CD4-positive, alpha-beta T cell treated with Interleukin-15 for 4 hours (primary cell): ENCODE measurements around the gene PCSK2.
"Not testable (repeated sequence)": the region's sequence is repeated elsewhere in the genome, so short reads cannot be mapped to it uniquely, and the experiment has no call there.

Source experiments
- DNase-seq: peaks from one replicate; pipeline ENCODE4 v3.0.0-alpha.2; 2020; ENCODE audit warnings: low spot score

Gene PCSK2, protein sequence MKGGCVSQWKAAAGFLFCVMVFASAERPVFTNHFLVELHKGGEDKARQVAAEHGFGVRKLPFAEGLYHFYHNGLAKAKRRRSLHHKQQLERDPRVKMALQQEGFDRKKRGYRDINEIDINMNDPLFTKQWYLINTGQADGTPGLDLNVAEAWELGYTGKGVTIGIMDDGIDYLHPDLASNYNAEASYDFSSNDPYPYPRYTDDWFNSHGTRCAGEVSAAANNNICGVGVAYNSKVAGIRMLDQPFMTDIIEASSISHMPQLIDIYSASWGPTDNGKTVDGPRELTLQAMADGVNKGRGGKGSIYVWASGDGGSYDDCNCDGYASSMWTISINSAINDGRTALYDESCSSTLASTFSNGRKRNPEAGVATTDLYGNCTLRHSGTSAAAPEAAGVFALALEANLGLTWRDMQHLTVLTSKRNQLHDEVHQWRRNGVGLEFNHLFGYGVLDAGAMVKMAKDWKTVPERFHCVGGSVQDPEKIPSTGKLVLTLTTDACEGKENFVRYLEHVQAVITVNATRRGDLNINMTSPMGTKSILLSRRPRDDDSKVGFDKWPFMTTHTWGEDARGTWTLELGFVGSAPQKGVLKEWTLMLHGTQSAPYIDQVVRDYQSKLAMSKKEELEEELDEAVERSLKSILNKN

DNA sequence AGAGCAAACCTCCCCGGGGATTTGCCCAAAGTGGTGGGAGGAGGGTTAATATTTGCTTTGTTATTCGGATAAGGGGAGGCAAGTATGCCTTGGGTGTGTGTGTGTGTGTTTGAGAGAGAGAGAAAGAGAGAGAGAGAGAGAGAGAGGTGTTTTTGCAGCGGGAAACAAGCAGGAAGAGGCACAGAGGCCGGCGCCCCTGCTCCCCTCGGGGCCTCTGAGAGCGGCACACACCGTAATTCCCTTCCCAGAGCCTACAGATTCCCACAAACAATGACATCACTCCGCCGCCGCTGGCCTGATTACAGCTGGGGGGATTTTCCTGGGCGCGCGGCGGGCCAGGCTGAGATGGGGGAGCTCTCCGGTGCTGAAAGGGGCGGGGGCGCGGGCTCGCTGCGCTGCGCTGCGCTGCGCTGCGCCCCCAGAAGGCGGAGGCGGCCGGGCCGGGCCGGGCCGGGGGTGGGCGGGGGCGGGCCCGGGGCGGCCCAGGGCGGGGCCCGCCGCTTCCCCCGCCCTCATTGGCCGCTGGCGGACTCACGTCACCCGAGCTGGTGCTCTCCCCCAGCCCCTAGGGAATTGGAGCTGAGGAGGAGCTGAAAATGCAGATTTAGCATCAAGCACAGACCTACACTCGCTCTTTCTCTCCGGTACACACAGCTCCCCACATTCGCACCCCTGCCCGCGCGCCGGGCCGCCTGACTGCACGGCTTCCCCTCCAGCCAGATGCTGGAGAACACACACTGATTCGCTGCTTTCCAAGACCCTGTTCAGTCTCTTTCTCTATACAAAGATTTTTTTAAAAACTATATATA is at the start of gene PCSK2:
PCSK2 (plus strand) TSS at position 631 of the 809 bp plus-strand sequence. CDS start 266 bp downstream, outside the sequence.
- no peak for DNase-seq

DNA sequence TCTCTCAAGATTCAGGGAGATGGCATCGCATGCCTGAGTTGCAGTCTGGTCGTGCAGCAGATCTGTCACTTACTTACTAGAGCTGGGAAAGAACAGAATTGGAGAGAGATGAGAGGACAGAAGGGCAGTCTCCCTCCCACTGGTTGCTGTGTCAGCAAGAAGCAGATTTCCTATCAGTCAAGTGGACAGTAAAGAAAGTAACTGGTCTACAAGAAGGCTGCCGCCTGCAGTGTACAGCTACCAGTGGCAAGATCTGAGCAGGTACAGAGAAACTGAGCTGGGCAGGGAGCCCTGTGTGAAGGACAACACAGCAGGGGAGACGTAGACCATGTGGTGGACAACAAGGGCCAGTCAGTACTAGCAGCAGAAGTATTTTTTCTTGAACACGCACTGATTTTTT is 49.5 kb upstream of the PCSK2 start:
- DNase-seq: no peak

DNA sequence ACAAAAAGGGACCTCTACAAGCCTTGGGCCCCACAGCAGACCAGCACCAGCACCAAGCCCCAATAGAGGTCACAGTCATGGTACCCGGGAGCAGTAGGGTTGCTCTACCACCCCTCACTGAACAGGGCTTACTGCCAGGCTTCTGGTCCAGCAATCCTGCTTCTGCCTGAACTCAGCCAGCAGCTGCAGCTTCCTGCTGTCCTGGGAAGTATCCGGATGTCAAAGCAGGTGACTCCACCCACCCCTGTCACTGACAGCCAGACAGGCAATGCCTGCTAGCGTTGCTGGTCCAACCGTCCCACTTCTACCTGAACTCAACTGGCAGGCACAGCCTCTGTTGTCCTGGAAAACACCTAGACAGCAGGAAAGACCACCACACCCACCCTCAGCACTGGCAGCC is 47.0 kb upstream of the PCSK2 start:
- no peak for DNase-seq

DNA sequence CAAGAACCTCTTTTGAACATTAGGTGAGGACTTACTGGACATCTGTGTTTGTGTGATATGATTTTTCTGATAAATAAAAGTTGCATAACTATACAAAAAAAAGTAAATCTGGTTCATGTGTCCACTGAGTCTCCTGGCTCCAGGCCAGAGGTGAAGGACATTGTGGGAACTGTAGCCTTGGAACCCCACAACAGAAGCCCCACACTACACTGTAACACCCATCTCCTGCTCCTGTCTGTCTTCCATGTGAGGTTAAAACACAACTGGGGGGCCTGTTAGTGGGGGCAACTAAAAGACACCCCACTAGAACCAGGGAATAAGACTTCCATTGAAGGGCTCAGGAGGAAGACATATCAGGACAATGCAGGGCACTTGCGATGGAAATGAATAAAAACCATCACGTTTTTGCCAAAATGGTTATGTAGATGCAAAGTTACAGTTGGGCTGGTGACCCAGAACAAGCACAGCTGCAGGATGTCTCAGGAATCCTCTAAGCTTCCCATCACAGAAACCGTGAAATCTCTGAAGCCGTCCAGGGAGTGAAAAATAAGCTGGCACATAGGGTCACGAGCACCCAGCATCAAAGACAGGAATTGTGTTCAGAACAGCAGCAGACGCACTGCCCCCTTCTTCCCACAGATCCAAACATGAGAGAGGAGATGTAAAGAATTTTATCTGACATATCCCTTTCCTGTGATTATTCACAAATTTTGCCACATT is 36.7 kb upstream of the PCSK2 start:
- no peak for DNase-seq

DNA sequence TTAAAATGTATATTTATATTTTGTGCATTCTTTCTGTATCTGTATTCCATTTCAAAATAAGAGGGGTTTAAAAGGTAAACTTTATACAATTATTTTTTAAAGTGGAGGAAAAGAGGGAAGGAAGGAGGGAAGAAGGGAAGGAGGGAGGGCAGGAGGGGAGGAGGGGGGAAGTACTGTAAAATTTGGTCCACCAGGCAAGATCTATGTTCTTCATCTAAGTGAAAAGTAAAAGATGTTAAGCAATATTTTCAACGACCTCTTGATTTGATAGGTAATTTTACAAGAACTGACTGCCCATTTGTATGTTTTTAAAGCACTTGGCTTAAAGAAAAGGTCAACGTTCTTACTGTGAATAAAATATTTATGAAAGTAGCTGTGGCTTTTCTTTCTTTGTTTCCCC is 29.8 kb upstream of the PCSK2 start:
- DNase-seq: no peak

DNA sequence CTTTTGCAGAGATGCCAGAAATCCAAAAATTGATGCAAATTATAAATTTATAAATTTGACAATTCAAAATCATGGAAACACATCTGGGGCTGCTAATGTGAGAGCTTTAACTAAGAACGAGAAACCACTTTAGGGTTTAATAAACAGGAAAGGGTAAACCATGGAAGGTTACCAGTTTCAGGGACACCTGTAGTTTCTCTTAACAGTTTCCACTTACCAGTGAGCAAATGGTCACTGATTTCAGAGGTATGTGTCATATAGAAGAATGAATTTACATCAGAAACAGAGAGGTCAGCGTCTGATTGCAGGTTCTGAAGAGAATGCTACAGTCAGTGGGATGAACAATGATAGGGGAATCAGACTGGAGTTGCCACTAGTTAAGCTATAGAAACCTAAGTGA is 24.8 kb upstream of the PCSK2 start:
- DNase-seq: no peak

DNA sequence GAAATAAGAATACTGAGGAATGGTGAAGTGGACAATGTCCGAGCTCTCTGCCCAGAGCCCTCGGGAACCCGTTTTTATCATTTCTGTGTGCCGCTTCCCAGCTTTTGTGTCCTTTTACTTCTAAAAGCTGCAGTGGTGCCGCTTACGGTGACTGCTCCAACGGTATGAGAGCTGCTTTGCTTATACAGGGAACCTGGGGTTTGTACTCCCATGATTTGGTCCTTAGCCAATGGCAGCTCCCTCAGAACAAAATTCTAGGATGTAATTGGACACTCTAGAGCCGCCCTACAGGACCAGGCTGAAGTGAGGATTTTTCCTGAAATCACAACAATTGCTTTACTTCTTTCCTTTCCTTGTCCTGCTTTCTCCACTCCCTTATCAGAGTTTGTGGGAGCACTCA is 24.2 kb upstream of the PCSK2 start:
- no peak for DNase-seq

DNA sequence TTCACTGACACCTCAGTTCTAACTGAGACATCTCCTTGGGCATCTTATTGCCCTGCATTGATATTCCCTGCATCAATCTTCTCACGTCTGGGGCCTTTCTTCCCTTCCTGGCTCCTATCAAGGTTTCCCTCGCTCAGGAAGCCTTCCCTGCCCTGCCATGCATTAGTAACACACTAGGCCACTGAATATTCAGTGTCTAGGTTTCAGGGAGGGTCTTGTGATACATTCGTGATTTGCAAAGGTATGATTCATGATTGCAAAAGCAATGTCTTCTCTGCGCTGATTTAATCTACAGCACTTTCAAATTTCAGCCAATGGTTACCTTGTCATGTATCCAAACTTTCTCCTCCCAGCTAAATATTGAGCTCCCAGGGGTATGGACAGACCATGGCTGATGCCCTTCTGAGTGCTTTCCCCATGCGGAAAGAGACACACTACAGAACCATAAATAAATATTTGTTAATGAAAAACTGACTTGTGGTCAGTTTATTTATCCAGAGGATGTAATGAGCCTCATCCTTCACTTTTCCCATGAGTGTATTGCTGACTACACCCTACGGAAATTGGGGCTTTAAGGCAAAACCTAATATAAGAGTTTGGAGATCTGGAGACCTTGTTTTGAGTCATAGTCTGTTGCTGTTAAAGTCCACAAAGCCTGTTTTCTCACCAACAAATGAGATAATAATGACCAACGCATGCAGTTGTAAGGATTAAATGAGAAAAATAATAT is 21.6 kb upstream of the PCSK2 start:
- DNase-seq: no peak

DNA sequence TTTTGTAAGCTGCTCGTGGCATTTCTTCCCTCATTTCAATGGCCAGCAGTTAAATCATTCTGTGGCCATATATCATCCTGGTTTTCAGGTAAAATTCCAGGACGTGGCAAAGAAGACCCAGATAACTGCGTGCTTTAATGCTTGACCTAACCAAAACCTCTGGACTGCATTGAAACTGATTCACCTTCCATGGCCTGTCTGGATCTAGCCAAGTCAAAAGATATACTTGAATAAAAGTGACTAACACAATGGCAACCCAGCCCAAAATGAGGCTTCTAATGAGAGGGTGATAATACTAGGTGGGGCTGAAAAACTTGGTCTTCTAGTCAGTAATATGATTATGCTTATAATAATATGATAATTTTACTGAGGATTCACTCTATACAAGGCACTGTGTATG is 16.5 kb upstream of the PCSK2 start:
- DNase-seq: no peak

DNA sequence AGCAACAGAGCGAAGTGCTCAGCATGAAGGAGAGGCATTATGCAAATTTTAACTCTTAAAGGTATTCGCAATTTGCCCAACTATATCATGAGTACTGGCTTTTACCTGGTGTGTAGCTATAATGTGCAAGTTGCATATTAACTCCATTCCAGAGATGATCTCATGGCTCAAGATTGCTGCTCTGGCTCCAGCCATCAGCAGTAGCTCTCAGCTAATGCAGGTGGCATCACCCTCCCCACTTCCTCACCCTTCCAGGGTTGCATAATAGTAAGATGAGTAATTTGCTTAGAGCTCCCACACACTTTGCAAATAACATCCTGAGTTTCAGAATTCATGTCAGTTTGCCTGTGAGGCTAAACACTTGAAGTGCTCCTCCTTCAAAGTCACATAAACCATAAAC is 15.9 kb upstream of the PCSK2 start:
- DNase-seq: no peak

DNA sequence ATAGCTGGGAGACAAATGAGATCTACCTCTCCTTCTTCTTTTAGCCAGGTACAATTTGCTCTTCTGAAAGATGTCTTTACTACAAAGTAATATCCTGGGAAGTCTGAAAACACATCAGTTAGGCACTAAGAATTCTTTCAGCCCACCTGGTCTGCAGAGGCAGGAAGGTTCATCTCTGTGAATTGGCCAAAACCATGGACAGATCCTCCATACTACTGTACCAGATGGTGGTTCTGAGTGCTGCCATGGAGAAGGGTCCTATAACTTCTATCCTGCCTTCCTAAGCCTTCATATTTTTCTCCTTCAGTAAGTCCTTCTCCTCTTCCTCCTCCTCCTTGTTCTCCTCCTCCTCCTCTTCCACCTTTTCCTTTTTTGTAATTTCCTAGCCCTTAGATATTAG is 11.7 kb upstream of the PCSK2 start:
- no peak for DNase-seq

DNA sequence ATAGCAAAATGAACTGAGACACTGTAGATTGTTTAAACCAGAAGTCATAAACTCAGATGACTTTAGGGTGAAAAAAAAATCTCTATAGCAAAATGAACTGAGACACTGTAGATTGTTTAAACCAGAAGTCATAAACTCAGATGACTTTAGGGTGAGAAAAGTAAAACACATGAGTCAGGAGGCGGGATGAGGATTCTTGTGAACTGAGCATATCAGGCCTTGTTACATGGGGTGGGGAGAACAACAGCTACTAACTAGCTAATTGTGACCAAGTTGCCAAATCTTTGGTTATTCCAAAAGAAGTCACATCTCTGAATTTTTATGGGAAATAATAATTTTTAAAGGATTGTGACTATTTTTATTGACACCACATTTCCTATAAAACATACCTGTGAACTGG is 7.0 kb upstream of the PCSK2 start:
- DNase-seq: not testable (repeated sequence)

DNA sequence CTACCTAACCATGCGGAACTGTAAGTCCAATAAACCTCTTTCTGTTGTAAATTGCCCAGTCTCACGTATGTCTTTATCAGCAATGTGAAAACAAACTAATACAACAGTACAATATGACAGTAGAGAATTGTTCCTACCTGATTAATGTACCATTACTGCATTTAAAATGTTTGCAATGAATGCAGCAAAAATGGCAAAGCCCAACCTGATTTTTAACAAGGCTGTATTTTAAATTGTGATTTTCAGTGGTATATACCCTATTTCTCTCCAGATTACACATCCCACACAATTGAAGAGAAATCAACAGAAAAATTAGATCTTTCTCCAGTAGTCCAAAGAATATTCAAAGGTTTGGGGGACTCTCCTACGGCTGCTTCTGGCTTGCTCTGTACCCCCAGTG is 3.3 kb upstream of the PCSK2 start:
- no peak for DNase-seq

DNA sequence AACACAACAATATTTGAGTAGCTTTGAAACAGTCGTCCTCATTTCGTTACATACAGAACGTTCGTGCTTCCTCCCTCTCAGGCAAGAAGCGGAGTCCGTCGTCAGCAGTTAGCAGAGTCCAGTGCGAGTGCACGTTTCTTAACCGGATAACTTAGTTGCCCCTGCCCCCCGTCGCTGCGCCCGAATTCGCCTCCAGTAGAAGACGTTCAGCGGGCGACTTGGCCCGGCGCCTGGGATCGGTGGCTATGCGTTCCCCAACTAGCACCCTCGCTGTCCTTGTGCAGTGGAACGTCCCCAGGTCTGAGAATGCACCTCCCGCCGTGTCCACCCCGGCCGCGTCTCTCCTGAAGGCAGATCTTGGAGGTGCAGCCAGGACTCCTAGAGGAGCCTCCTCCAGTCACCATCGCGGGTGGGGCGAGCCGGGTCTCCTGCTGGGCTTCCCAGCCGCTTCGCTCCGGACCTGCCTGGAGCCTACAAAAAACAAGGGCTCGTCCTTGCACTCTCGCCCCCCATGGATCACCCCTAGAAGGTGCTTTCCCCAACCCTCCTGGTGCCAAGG is 910 bp upstream of the PCSK2 start:
- DNase-seq: no peak

DNA sequence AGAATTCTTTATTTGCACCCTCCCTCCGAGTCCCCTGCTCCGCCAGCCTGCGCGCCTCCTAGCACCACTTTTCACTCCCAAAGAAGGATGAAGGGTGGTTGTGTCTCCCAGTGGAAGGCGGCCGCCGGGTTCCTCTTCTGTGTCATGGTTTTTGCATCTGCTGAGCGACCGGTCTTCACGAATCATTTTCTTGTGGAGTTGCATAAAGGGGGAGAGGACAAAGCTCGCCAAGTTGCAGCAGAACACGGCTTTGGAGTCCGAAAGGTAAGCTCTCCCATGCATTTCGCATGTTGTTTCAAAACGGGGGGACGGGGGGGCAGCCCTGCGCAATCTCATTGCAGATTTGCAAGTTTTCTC is 357 bp downstream of the PCSK2 start:
- DNase-seq: no peak

DNA sequence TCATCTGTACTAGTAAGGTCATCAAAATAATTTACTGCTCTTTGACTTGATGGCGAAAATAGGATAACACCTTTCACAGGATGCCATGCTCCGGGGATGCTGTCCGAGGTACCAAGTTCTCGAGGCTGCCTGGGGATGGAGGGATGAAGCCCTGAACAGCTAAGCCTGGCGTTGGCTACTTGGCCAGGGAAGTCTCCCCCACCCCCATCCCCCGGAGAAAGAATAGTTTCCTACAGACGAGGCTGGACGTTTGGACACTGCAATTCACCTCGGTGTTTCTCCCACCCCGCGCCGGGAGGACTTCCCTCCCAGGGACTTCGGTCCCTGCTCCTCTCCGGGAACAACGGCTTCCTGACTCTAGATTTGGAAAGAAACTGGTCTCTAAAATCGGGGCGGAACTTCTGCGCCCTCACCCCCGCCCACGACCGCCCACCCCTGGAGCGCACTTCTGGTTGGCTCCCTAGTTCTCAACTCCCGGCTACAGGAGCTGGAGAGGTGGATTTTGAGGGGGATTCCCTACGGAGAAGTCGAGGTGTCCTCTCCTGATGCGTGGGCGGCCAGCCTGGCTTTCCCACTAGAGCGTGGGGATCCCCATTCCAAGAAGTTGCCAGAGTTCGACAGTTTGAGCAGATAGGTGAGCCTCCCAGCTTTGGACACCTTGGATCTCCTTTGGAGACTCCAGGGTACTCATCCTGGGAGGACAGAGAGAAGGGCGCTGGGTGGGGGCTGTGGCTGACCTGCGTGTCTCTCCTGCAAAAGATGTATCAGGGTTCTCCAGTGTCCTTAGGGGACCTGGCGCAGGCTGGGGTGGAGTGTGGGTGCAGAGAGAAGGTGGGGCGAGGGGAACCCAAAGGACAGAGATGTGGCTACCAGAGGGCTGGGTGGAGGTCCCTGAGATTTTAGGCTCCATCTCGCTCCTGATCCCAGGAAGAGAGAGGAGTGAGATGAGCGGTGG is 1.1 kb downstream of the PCSK2 start:
- no peak for DNase-seq

DNA sequence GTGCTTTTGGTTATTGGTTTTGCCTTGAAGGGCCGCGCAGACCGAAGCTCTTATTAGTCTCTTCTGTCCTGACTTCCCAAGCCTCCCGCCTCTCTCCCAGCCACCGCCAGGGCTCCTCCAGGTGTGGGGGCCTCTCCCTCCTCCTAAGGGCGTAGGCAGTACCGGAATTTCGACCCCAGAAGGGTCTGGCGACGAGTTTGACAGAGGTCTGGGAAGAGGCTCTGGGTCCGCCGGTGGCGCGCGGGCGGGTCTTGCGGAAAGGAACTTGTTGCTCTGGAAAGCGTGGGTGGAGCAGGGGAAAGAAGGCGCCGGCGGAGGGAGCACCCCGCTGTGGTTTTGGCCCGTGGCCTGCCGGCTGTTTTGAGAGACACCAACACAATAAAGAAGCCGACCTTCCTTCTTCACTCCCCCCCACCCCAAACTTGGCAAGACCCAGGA is 1.8 kb downstream of the PCSK2 start:
- no peak for DNase-seq

DNA sequence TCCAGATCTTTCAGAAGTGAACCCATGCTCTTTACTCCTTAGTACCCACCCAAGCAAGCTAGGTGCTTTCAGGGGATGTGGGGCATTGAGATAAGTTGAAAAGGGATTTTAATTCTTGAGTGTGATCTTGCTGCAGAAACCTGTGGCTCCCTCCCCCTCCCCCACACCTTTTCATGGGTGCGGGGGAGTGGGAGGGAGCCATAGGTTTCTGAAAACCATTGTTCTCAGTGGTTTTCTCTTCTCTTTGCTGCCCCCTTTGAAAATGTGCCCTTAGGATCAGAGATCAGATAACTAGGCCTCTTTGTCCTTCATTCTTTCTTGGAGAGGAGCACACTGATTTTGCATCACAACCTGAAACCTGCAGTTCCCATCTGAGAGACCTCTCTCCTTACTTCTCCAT is 2.4 kb downstream of the PCSK2 start:
- no peak for DNase-seq

DNA sequence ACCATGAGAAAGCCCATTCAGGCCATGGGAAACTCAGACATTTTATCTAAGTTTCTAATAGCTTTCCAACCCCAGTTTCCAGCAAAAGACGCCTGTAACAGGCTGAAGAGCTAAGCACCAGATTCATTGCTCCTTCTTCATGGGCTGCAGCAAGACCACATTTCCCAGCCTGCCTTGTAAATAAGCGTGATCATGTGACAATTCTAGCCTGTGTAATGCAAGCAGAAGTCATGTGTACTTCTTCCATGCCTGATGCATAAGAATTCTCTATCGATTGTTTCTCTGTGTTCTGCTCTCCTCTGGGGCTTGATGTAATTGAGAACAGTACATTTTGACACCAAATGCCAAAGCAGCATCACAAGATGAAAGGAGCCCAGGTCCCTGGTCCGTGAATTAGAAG is 6.8 kb downstream of the PCSK2 start:
- no peak for DNase-seq

DNA sequence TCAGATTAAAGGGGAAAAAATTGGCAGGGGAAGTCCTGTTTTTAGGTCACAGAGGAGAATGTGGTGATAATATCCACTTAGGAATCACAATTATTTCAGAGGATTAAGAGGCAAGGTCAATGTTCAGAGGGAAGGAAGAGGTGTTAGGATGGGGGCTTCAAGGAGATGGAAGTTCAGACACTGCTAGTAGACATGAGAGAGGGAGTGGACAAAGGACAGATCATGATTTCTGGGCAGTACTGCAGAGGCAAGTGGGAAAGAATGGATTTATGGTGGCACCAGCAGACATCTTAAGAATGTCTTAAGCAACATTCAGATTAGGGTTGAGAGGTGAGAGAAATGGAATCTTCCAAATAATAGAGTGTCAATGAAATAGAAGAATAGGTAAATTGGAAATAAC is 9.9 kb downstream of the PCSK2 start:
- no peak for DNase-seq
